22Rv1 (cell line): ENCODE results near the gene SYT8.

Experiments
- CTCF ChIP-seq: fragments of 450-650 bp; IDR thresholded peaks from 2 replicates; pipeline ENCODE4 v1.5.1; 2017; ENCODE audit warnings: mild to moderate bottlenecking
- ZFX ChIP-seq: fragments of 450-650 bp; IDR thresholded peaks from 2 replicates; pipeline ENCODE4 v1.6.1; 2017; ENCODE audit warnings: antibody characterized with exemption, borderline replicate concordance

GRCh38 chr11:1841511-1842148 is 6.8 kb downstream of the SYT8 start:
- TF ChIP-seq CTCF, result no peak
- TF ChIP-seq ZFX, result no peak
